Measurements from ENCODE around the gene MGMT. TPM values are rescaled to one million over a fixed set of nuclear protein-coding genes. Genes with fewer than 3 reads are reported as not detected.
A peak's percentile ranks its signal among the peaks of the same experiment; 100 is the strongest.

MGMT gene
- total RNA-seq, 1 experiment from 2014 or later, result 11.5 TPM

DNA sequence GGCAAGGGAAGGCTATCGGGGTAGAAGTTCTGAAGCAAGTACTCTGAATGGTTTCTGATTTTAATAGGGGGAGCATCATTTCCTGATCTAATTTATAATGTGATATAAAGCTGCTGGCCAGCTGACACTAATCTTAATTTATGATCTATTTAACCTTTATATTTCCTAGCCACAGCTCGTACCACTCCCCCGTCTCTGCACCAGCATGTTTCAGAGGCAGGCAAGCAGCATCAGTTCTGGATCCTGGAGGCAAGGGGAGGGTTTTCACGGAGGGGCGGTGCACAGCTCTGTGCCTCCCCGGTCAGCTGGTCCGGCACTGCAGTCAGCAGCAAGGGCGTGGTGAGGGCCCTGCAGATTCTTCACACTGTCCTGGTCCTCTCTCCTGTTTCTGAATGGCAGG lies 30.0 kb downstream of the MGMT start (continued):
- TF ChIP-seq ZBTB33 (IDR thresholded peaks at IDR 0.05; ENCODE audit: extremely low read depth, insufficient replicate concordance, low read length) (no peak), SP1 (IDR thresholded peaks at IDR 0.05; ENCODE audit: low read depth) (no peak), ELF1 (IDR thresholded peaks at IDR 0.05; ENCODE audit: borderline replicate concordance, low read depth) (no peak), TCF7L2 (IDR thresholded peaks at IDR 0.05; ENCODE audit: borderline replicate concordance, extremely low read depth, insufficient read depth, insufficient read length) (no peak), SRF (IDR thresholded peaks at IDR 0.05; ENCODE audit: low read depth) (no peak), EGR1 (IDR thresholded peaks at IDR 0.05; ENCODE audit: low read depth) (no peak), CBX3 (IDR thresholded peaks at IDR 0.05; ENCODE audit: low read depth) (no peak), RAD21 (IDR thresholded peaks at IDR 0.05; ENCODE audit: low read depth) (no peak)
- TF ChIP-seq, protein P1, sequence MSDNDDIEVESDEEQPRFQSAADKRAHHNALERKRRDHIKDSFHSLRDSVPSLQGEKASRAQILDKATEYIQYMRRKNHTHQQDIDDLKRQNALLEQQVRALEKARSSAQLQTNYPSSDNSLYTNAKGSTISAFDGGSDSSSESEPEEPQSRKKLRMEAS (IDR thresholded peaks at IDR 0.05), result no peak

GRCh38 chr10:129498680-129499079 lies 31.6 kb downstream of the MGMT start:
- CTCF ChIA-PET, result interaction anchor here (0.7 to 1.1 kb wide), 3 partner anchors 9 to 160 kb away, joined by 3 to 4 read pairs (median 4); partner anchors contain the start of gene MGMT
- Histone ChIP-seq H3K9ac (ENCODE audit: low read length) (no peak overlapping the region), H3K36me3 (ENCODE audit: control insufficient read depth in 1 of 2, insufficient read depth in 2 of 2, low read length in 2 of 2) (no peaks in the 10 kb centered on the region; a peak in 1 of 4 replicates), H3K4me3 (replicated peaks in 1 of 2; ENCODE audit: low read depth in 1 of 2, low read length in 2 of 2) (no peak overlapping the region), H3K4me1 (ENCODE audit: control insufficient read depth in 1 of 2, insufficient read depth in 2 of 2, low read length in 2 of 2) (no peaks in the 10 kb centered on the region), H3K27ac (ENCODE audit: low read depth, low read length) (no peak overlapping the region), H3K9me2 (ENCODE audit: insufficient read depth) (no peaks in the 10 kb centered on the region), H3K9me3 (ENCODE audit: control insufficient read depth in 1 of 2, insufficient read depth in 1 of 2, low read depth in 1 of 2, low read length in 2 of 2) (peaks cover 6 to 8% of the 10 kb centered on the region in 2 experiments; a peak in 2 of 4 replicates), H2AFZ (ENCODE audit: low read depth, low read length, poor library complexity, severe bottlenecking) (no peak overlapping the region), H3K27me3 (ENCODE audit: insufficient read depth, low read length) (no peaks in the 10 kb centered on the region), H3K79me2 (ENCODE audit: insufficient read depth, low read length) (no peaks in the 10 kb centered on the region), H4K20me1 (ENCODE audit: insufficient read depth) (no peaks in the 10 kb centered on the region), H3K4me2 (ENCODE audit: low read length) (no peak overlapping the region)
- BruUV-seq (replicated peaks), result no TSS peak
- ATAC-seq, result peak; percentile 74
- DNase-seq (ENCODE audit: low read depth, low spot score), result no peak
- TF ChIP-seq YY1 (IDR thresholded peaks at IDR 0.05; ENCODE audit: extremely low read depth, insufficient replicate concordance, low read depth, low read length), result no peak
- TF ChIP-seq RAD21 (IDR thresholded peaks at IDR 0.05; ENCODE audit: low read depth), result peak; percentile 46
- TF ChIP-seq CTCF (IDR thresholded peaks at IDR 0.05 in 2 of 3, conservative IDR thresholded peaks at IDR 0.05 in 1 of 3; ENCODE audit: borderline replicate concordance in 1 of 3, insufficient read depth in 1 of 3, low read depth in 2 of 3, low read length in 2 of 3), result peak in 2 of 3 experiments; percentile 54 to 56; a peak in 4 of 6 replicates
- intact Hi-C loops (cut with micrococcal nuclease), result no loop called here
- POLR2A ChIA-PET, result no interaction called here
- RAD21 ChIA-PET (ENCODE audit: low non-redundant PET in 1 of 2, low total read pairs in 2 of 2, uncharacterized antibody in 2 of 2, unreplicated experiment in 2 of 2), result no interaction called here
